Measurements from ENCODE around the gene GBP3.
A peak's percentile ranks its signal among the peaks of the same experiment; 100 is the strongest.
"Not testable (repeated sequence)": the region's sequence is repeated elsewhere in the genome, so short reads cannot be mapped to it uniquely, and the experiment has no call there.

Gene GBP3

DNA sequence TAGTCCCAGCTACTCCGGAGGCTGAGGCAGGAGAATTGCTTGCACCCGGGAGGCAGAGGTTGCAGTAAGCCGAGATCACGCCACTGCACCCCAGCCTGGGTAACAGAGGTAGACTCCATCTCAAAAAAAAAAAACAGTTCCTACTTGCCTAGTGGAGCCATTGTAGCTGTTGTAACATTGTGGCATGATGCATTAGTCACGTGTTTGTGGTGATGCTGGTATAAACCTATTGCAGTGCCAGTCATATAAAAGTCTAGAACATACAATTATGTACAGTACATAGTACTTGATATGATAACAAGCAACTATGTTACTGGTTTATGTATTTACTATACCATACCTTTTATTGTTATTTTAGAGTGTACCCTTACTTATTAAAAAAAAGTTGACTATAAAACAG is 46.4 kb downstream of the GBP3 start:
- H3K4me3 ChIP-seq (ENCODE audit: control insufficient read depth, low read depth, low read length) = no peak overlapping the region
- TF ChIP-seq, protein P1, sequence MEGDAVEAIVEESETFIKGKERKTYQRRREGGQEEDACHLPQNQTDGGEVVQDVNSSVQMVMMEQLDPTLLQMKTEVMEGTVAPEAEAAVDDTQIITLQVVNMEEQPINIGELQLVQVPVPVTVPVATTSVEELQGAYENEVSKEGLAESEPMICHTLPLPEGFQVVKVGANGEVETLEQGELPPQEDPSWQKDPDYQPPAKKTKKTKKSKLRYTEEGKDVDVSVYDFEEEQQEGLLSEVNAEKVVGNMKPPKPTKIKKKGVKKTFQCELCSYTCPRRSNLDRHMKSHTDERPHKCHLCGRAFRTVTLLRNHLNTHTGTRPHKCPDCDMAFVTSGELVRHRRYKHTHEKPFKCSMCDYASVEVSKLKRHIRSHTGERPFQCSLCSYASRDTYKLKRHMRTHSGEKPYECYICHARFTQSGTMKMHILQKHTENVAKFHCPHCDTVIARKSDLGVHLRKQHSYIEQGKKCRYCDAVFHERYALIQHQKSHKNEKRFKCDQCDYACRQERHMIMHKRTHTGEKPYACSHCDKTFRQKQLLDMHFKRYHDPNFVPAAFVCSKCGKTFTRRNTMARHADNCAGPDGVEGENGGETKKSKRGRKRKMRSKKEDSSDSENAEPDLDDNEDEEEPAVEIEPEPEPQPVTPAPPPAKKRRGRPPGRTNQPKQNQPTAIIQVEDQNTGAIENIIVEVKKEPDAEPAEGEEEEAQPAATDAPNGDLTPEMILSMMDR (IDR thresholded peaks at IDR 0.05; ENCODE audit: control insufficient read depth, insufficient read depth, low read depth, low read length, missing control alignments) = no peak
- no peak for DNase-seq (ENCODE audit: low read depth)

DNA sequence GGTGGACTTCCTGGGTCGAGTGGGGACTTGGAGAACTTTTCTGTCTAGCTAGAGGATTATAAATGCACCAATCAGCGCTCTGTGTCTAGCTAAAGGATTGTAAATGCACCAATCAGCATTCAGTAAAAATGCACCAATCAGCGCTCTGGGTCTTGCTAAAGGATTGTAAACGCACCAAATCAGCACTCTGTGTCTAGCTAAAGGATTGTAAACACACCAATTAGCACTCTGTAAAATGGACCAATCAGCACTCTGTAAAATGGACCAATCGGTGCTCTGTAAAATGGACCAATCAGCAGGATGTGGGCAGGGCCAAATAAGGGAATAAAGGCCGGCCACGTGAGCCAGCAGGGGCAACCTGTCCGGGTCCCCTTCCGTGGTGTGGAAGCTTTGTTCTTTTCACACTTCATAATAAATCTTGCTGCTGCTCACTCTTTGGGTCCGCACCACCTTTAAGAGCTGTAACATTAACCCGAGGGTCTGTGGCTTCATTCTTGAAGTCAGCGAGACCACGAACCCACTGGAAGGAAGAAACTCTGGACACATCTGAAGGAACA is 48.0 kb downstream of the GBP3 start:
- H3K4me3 ChIP-seq (ENCODE audit: control insufficient read depth, low read depth, low read length); DNase-seq (ENCODE audit: low read depth): not testable (repeated sequence)

DNA sequence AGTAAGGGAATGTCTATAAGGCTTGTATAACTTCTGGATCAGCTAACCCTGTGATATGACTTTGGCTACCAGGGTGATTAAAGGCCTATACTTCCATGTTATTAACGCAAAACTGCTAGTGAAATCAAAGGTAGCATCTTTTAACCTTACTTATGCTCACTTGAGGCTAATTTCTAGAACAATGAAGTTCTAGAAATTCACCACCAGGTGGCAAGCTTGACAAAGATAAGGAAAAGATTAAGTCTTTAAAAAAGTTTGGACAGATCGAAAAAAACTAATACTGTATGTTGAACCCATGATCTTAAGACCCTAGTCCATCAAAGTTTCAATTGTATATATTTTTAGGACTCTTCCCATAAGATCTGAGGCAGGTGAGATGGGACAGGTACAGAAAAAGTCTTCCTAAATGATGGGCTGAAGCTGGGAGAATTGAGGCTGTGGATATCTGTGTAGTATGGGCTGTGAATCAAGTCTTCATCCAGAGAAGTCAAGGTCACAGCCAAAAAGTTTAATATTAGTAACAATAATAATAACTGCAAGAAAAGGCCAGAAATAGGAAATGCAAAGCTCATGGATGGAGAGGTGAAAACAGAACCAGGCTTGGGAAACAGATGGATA is 49.0 kb downstream of the GBP3 start:
- TF ChIP-seq, protein P1 (IDR thresholded peaks at IDR 0.05; ENCODE audit: control insufficient read depth, insufficient read depth, low read depth, low read length, missing control alignments) = peak; percentile 52
- H3K4me3 ChIP-seq (ENCODE audit: control insufficient read depth, low read depth, low read length) = no peak overlapping the region
- DNase-seq (ENCODE audit: low read depth) = no peak

DNA sequence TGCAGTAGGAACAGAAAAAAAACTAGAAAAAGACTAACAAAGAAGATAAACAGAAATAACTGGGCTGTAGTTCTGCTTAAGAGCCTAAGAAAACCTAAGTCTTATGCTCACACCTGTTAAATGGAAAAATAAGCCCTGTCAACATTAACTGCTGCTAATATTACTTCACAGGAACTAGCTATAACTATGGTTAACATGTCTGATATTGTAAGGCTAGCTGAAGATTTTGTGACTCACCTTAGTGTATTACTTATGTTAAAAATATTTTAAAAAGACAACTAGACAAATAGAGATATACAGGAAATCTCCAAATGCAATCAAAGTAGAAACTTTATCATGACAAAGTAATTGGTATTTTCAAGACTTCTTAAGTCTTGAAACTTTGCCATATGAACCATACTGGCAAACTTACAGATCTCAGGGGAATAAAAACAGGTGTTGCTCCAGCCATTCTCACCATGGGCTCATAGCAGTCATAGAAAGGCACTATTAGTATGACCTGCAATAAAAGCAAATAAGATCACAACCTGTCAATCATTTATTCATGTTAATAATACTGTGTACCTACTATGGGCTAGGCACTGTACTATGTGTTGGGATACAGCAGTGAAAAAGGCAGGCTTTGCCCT is 60.9 kb downstream of the GBP3 start:
- no peak for DNase-seq (ENCODE audit: low read depth)
- TF ChIP-seq, protein P1 (IDR thresholded peaks at IDR 0.05; ENCODE audit: control insufficient read depth, insufficient read depth, low read depth, low read length, missing control alignments) = no peak
- no peak overlapping the region for H3K4me3 ChIP-seq (ENCODE audit: control insufficient read depth, low read depth, low read length)

DNA sequence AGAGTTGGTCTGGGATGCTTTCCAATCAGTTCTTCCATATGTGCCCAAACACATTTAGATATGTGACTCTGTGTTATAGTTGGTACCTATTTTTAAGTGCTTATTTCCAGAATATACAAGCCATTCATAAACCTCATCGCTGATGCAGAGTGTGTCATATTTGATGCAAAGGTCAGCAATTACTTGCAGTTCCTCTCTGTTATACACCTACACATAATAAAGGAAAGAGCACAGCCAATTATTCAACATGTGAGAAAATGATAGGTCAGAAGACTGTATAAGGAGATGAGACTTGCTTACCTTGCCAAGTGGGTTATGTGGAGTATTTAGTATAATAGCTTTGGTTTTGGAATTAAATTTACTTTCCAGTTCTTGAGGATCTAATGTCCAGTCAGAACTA is 61.6 kb downstream of the GBP3 start:
- TF ChIP-seq, protein P1 (IDR thresholded peaks at IDR 0.05; ENCODE audit: control insufficient read depth, insufficient read depth, low read depth, low read length, missing control alignments) = no peak
- no peak for DNase-seq (ENCODE audit: low read depth)
- no peak overlapping the region for H3K4me3 ChIP-seq (ENCODE audit: control insufficient read depth, low read depth, low read length)
